GM13976 (cell line): ENCODE measurements around the gene NR1D2.
"Not testable (repeated sequence)": the region's sequence is repeated elsewhere in the genome, so short reads cannot be mapped to it uniquely, and the experiment has no call there.

ENCODE experiments used
- DNase-seq: peaks from one replicate; pipeline ENCODE4 v3.0.0; 2012; ENCODE audit warnings: low spot score
- in situ Hi-C: fragments of 300-500 bp; cut with MboI; formaldehyde crosslinking; loops from one replicate; pipeline ENCODE4 v1.12.0; 2022; ENCODE audit warnings: low sequenced_read_pairs, mixed read lengths, inconsistent platforms; ENCODE audit not compliant: unreplicated experiment
- TF ChIP-seq, protein P1 (sequence below): IDR thresholded peaks from 2 replicates; pipeline ENCODE4 v1.5.1; 2012; ENCODE audit warnings: borderline replicate concordance, mild to moderate bottlenecking; ENCODE audit not compliant: insufficient read depth; ENCODE audit errors: extremely low read depth, missing control alignments, control extremely low read depth

NR1D2 gene

DNA sequence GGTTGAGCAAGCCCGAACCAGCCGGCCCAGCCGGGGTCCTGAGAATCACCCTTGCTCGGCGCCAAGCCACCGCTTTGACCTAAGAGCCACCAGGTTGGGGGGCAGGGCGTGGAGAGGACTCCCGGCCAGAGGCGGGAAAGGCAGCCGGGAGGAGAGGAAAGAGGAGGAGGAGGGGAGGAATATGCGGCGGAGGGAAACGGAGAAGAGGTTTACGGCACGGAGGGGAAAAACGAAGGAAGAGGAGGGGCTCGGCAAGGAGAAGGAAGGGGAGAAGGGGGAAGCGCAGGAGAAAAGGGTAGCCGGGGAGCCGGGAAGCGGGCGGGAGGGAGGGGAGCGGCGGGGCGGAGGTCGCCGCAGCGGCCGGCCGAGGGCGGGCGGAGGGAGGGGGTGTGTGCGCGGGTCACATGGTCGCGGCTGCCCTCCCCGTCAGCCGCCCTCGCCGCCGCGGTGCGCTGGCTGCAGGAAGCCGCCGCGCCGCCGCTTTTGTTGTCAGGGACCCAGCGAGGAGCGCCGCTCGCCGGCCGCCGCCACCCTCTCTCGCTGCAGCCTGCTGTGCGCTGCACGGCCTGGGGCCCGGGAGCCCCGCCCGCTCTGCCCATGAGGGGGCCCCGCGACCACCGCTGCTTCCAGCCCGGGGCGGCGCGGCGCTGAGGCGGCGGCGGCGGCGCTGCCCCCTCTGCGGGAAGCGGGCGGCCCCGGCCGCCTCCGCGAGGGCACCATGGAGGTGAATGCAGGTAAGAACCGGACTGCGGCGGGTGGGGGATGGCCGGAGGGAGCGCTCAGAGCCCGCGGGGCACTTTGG, at the start of gene NR1D2:
NR1D2 (plus strand) TSS at position 426 of the 802 bp plus-strand sequence; CDS start at position 719, 293 bp downstream.
- peak; percentile 91 for DNase-seq
- in situ Hi-C loops = no loop called here
- TF ChIP-seq, protein P1, sequence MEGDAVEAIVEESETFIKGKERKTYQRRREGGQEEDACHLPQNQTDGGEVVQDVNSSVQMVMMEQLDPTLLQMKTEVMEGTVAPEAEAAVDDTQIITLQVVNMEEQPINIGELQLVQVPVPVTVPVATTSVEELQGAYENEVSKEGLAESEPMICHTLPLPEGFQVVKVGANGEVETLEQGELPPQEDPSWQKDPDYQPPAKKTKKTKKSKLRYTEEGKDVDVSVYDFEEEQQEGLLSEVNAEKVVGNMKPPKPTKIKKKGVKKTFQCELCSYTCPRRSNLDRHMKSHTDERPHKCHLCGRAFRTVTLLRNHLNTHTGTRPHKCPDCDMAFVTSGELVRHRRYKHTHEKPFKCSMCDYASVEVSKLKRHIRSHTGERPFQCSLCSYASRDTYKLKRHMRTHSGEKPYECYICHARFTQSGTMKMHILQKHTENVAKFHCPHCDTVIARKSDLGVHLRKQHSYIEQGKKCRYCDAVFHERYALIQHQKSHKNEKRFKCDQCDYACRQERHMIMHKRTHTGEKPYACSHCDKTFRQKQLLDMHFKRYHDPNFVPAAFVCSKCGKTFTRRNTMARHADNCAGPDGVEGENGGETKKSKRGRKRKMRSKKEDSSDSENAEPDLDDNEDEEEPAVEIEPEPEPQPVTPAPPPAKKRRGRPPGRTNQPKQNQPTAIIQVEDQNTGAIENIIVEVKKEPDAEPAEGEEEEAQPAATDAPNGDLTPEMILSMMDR = no peak

DNA sequence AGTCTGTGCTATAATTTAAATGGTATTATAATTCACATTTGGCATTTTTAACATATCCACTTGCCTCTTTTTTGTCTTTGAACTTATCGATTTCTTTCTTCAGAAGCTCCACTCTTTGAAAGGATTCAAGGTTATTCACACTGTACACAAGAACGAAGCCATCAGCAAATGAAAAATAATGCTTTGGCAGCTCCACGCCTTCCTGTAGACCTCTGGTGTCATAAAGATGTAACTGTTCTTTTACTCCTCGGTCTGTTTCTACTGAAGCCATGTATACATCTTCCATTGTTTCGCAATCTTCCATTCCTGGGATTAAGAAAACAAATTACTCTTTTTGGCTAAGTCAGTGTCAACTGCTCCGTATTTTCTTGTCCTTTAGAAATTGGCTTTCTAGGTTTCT, 44.3 kb upstream of the NR1D2 start:
- DNase-seq = no peak
- TF ChIP-seq, protein P1 = no peak
- in situ Hi-C loops = no loop called here

DNA sequence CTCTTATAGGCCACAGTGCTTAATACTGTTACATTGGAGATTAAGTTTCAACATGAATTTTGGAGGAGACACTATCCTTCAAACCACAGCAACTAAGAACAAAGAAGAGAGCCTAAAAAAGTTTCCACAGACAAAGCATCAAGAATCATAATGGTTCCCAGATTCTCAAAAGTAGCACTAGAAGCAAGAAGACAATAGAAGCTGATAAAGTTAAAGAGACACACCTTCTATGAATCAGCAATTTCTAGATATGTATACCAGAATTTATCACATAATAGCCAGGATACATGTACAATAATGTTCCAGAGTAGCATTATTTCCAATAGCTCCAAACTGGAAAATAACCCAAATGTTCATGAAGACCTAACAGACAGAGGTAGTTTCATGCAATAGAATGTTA, 40.5 kb upstream of the NR1D2 start:
- in situ Hi-C loops = no loop called here
- TF ChIP-seq, protein P1 = no peak
- no peak for DNase-seq

DNA sequence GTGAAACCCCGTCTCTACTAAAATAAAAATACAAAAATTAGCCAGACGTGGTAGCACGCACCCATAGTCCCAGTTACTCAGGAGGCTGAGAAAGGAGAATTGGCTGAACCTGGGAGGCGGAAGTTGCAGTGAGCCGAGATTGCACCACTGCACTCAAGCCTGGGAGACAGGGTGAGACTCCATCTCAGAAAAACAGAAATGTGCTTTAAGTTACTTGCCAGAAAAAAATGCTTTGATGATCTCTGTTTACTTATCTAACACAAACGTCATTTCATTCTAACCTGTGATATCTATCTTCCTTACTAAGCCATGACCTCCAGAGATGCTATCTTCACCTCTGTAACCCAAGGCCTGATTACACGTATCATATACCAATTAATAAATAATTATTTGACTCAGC, 35.7 kb upstream of the NR1D2 start:
- DNase-seq = no peak
- in situ Hi-C loops = no loop called here
- TF ChIP-seq, protein P1 = no peak

DNA sequence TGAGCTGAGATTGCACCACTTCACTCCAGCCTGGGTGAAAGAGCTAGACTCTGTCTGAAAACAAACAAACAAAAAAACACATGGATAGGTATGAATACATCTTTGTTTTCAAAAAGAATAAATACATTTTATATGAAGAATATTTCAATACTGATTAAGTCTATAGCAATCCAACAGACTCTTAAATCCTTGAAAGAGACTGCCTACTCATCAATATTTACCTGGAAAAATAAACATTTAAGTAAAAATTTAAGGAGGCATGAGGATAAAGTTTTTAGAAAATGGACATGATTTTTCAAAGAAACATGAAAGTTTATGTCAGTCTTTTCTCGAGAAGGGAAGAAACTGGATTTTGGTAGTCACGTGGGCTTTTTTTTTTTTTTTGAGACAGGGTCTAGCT, 33.7 kb upstream of the NR1D2 start:
- in situ Hi-C loops = no loop called here
- no peak for DNase-seq
- TF ChIP-seq, protein P1 = no peak

DNA sequence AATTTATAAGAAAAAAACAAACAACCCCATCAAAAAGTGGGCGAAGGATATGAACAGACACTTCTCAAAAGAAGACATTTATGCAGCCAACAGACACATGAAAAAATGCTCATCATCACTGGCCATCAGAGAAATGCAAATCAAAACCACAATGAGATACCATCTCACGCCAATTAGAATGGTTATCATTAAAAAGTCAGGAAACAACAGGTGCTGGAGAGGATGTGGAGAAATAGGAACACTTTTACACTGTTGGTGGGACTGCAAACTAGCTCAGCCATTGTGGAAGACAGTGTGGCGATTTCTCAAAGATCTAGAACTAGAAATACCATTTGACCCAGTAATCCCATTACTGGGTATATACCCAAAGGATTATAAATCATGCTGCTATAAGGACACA, 32.8 kb upstream of the NR1D2 start:
- in situ Hi-C loops, DNase-seq: not testable (repeated sequence)

DNA sequence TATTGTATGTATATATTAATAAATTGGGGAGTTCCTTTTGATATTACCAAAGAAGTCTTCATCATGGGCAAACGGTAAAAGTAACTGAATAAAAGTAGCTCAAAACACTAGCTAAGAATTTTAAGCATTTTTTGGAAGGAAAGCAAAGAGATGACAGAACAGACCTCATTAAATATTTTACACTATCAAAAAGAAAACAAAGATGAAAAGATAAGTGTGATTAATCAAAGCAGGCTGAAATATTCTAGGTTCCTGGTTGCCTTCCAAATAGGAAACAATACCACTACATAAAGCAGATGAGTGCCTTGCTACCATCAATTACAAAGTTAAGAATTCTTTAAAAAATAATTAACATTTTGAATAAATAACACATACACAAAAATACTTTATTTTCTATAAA, 31.9 kb upstream of the NR1D2 start:
- in situ Hi-C loops = no loop called here
- DNase-seq = no peak
- TF ChIP-seq, protein P1 = no peak
